ENCODE data around the gene GRAPL.
"Not testable (repeated sequence)": the region's sequence is repeated elsewhere in the genome, so short reads cannot be mapped to it uniquely, and the experiment has no call there.

Gene GRAPL

GRCh38 chr17:19150678-19151615, 23.6 kb downstream of the GRAPL start:
- not testable (repeated sequence) for H3K27me3 Mint-ChIP-seq (ENCODE audit: low read depth); H3K4me3 Mint-ChIP-seq; H3K27ac Mint-ChIP-seq; H3K4me1 Mint-ChIP-seq; H3K36me3 Mint-ChIP-seq (ENCODE audit: low read depth); H3K9me3 Mint-ChIP-seq

- H3K27ac Mint-ChIP-seq: not testable (repeated sequence)
Measured at GRCh38 chr17:19157628-19158027, 30.2 kb downstream of the GRAPL start.

GRCh38 chr17:19158478-19158877, 31.1 kb downstream of the GRAPL start:
- not testable (repeated sequence) for H3K4me3 Mint-ChIP-seq; H3K27me3 Mint-ChIP-seq (ENCODE audit: low read depth); H3K9me3 Mint-ChIP-seq; H3K4me1 Mint-ChIP-seq; H3K36me3 Mint-ChIP-seq (ENCODE audit: low read depth); H3K27ac Mint-ChIP-seq

More at GRCh38 chr17:19157628-19158027, 30.2 kb downstream of the GRAPL start:
- H3K4me1 Mint-ChIP-seq; H3K4me3 Mint-ChIP-seq; H3K36me3 Mint-ChIP-seq (ENCODE audit: low read depth); H3K27me3 Mint-ChIP-seq (ENCODE audit: low read depth); H3K9me3 Mint-ChIP-seq: not testable (repeated sequence)

- H3K36me3 Mint-ChIP-seq (ENCODE audit: low read depth); H3K4me1 Mint-ChIP-seq; H3K27me3 Mint-ChIP-seq (ENCODE audit: low read depth); H3K27ac Mint-ChIP-seq; H3K9me3 Mint-ChIP-seq; H3K4me3 Mint-ChIP-seq: not testable (repeated sequence)
Measured at GRCh38 chr17:19158938-19159337, 31.5 kb downstream of the GRAPL start.

GRCh38 chr17:19161308-19162107, 34.1 kb downstream of the GRAPL start:
- H3K36me3 Mint-ChIP-seq (ENCODE audit: low read depth); H3K27me3 Mint-ChIP-seq (ENCODE audit: low read depth); H3K4me1 Mint-ChIP-seq; H3K4me3 Mint-ChIP-seq; H3K9me3 Mint-ChIP-seq; H3K27ac Mint-ChIP-seq: not testable (repeated sequence)

- not testable (repeated sequence) for H3K4me1 Mint-ChIP-seq; H3K27ac Mint-ChIP-seq; H3K4me3 Mint-ChIP-seq; H3K36me3 Mint-ChIP-seq (ENCODE audit: low read depth); H3K9me3 Mint-ChIP-seq; H3K27me3 Mint-ChIP-seq (ENCODE audit: low read depth)
Measured at GRCh38 chr17:19162384-19163216, 35.2 kb downstream of the GRAPL start.

GRCh38 chr17:19174422-19174821, 47.0 kb downstream of the GRAPL start:
- not testable (repeated sequence) for H3K27me3 Mint-ChIP-seq (ENCODE audit: low read depth); H3K4me1 Mint-ChIP-seq; H3K27ac Mint-ChIP-seq; H3K9me3 Mint-ChIP-seq; H3K4me3 Mint-ChIP-seq; H3K36me3 Mint-ChIP-seq (ENCODE audit: low read depth)

GRCh38 chr17:19175410-19175809, 48.0 kb downstream of the GRAPL start:
- H3K36me3 Mint-ChIP-seq (ENCODE audit: low read depth); H3K4me3 Mint-ChIP-seq; H3K4me1 Mint-ChIP-seq: not testable (repeated sequence)

GRCh38 chr17:19181040-19181875, 53.9 kb downstream of the GRAPL start:
- H3K4me1 Mint-ChIP-seq; H3K9me3 Mint-ChIP-seq; H3K27ac Mint-ChIP-seq; H3K27me3 Mint-ChIP-seq (ENCODE audit: low read depth); H3K4me3 Mint-ChIP-seq; H3K36me3 Mint-ChIP-seq (ENCODE audit: low read depth): not testable (repeated sequence)

More at GRCh38 chr17:19175410-19175809, 48.0 kb downstream of the GRAPL start:
- H3K27me3 Mint-ChIP-seq (ENCODE audit: low read depth); H3K9me3 Mint-ChIP-seq; H3K27ac Mint-ChIP-seq: not testable (repeated sequence)

- not testable (repeated sequence) for H3K36me3 Mint-ChIP-seq (ENCODE audit: low read depth); H3K4me3 Mint-ChIP-seq; H3K4me1 Mint-ChIP-seq; H3K27ac Mint-ChIP-seq; H3K9me3 Mint-ChIP-seq; H3K27me3 Mint-ChIP-seq (ENCODE audit: low read depth)
Measured at GRCh38 chr17:19187883-19188869, 60.8 kb downstream of the GRAPL start.

GRCh38 chr17:19188870-19189708, 61.7 kb downstream of the GRAPL start:
- not testable (repeated sequence) for H3K27ac Mint-ChIP-seq; H3K4me1 Mint-ChIP-seq; H3K27me3 Mint-ChIP-seq (ENCODE audit: low read depth); H3K36me3 Mint-ChIP-seq (ENCODE audit: low read depth); H3K4me3 Mint-ChIP-seq; H3K9me3 Mint-ChIP-seq

GRCh38 chr17:19189781-19190405, 62.5 kb downstream of the GRAPL start:
- H3K4me1 Mint-ChIP-seq; H3K27me3 Mint-ChIP-seq (ENCODE audit: low read depth); H3K27ac Mint-ChIP-seq: not testable (repeated sequence)

More at GRCh38 chr17:19189781-19190405, 62.5 kb downstream of the GRAPL start:
- H3K36me3 Mint-ChIP-seq (ENCODE audit: low read depth); H3K4me3 Mint-ChIP-seq; H3K9me3 Mint-ChIP-seq: not testable (repeated sequence)
